Right lobe of liver (tissue), 6 donors: ENCODE data around the gene SHC2. TPM values are rescaled to one million over a fixed set of nuclear protein-coding genes. Genes with fewer than 3 reads are reported as not detected.

Experiments
- ATAC-seq, 4 donors: fragments of 200-7000 bp; cut with Tn5 transposase; one replicate each; pipeline ENCODE4 v1.9.1; 2020; ENCODE audit warnings: mild to moderate bottlenecking in 4 of 4, moderate library complexity in 4 of 4
- DNase-seq, 3 donors: peaks; one replicate each; pipeline ENCODE4 v3.0.0-alpha.2; 2020
- H3K27ac ChIP-seq, 3 donors: fragments of 200-600 bp; one replicate each; pipeline ENCODE4 v1.8.0; 2022
- H3K27me3 ChIP-seq, 2 donors: fragments of 200-600 bp; one replicate each; pipeline ENCODE4 v1.8.0; 2022
- H3K36me3 ChIP-seq, 4 donors: fragments of 200-600 bp; sonication (generic) in 1 of 4; one replicate each; pipeline versions ENCODE4 v1.5.1 to v1.8.0; 2017 to 2022; ENCODE audit warnings: control low read depth in 1 of 4
- H3K4me1 ChIP-seq, 4 donors: fragments of 200-600 bp; sonication (generic) in 1 of 4; one replicate each; pipeline versions ENCODE4 v1.5.1 to v1.8.0; 2017 to 2022; ENCODE audit warnings: control low read depth in 1 of 4
- H3K4me3 ChIP-seq, 3 donors: fragments of 200-600 bp; one replicate each; pipeline ENCODE4 v1.8.0; 2022
- H3K9me3 ChIP-seq, 4 donors: fragments of 200-600 bp; sonication (generic) in 1 of 4; one replicate each; pipeline versions ENCODE4 v1.5.1 to v1.8.0; 2017 to 2022; ENCODE audit warnings: control low read depth in 1 of 4
- POLR2A ChIP-seq: fragments of 450-650 bp; IDR thresholded peaks from one replicate; pipeline ENCODE4 v1.6.1; 2017; ENCODE audit warnings: antibody characterized with exemption, mild to moderate bottlenecking
- WGBS: methylation state at CpG from one replicate; pipeline ENCODE4 v1.1.6; 2018; ENCODE audit warnings: low coverage, low lambda C conversion rate; ENCODE audit not compliant: insufficient coverage; ENCODE audit errors: missing lambda C conversion rate; 5-methylcytosine and 5-hydroxymethylcytosine counted together
- intact Hi-C, 2 donors: fragments of 100-400 bp; cut with DNase I; formaldehyde crosslinking; loops; one replicate each; pipeline versions ENCODE4 v1.11.2 to v1.14.1; 2022
- total RNA-seq, 6 experiments: library from RNA; depleted of rRNA in 2 of 6; stranded (reverse); fragments of >200 nt in 2 of 6; fragmentation: NEBNext Ultra II Directional in 3 of 6; extraction: Animal tissue kit (Norgen Biotek cat#: 25700) in 3 of 6; gene quantifications; one replicate each; pipeline versions ENCODE4 v1.1.0 to v1.2.4, GENCODE V29; 2016 to 2023
- TF ChIP-seq, protein P1 (sequence below), 4 donors: fragments of 200-600 bp in 3 of 4; fragments of 450-650 bp in 1 of 4; IDR thresholded peaks; one replicate each; pipeline versions ENCODE4 v1.5.1 to v1.8.0; 2016 to 2022; ENCODE audit warnings: antibody characterized with exemption in 4 of 4, mild to moderate bottlenecking in 2 of 4
- donor health status: DM: no; HTN: yes; CAD: no.
- donor health status: DM: no; HTN: no; CAD: no.
- donor health status: DM: no; HTN: no; CAD: no.
- donor health status: DM: no; HTN: yes; CAD: no.
- donor health status: DM: no; HTN: yes; CAD: no.

Gene SHC2
- total RNA-seq, 6 experiments from 2014 or later = 48.4 to 69.9 (median 59.1) TPM

GRCh38 chr19:392375-392970 is 68.4 kb downstream of the SHC2 start:
- Histone ChIP-seq H3K27ac (no peak overlapping the region), H3K36me3 (no peaks in the 10 kb centered on the region), H3K9me3 (no peaks in the 10 kb centered on the region), H3K4me1 (no peaks in the 10 kb centered on the region), H3K4me3 (no peak overlapping the region), H3K27me3 (no peaks in the 10 kb centered on the region)
- ATAC-seq = peak in 1 of 4 donors; percentile 16
- 35% methylated on average over 8 of the region's 17 CpGs for WGBS
- intact Hi-C loops = no loop called here
- peak in 2 of 3 donors; percentile 9 to 44 for DNase-seq
- TF ChIP-seq POLR2A = no peak
- TF ChIP-seq, protein P1, sequence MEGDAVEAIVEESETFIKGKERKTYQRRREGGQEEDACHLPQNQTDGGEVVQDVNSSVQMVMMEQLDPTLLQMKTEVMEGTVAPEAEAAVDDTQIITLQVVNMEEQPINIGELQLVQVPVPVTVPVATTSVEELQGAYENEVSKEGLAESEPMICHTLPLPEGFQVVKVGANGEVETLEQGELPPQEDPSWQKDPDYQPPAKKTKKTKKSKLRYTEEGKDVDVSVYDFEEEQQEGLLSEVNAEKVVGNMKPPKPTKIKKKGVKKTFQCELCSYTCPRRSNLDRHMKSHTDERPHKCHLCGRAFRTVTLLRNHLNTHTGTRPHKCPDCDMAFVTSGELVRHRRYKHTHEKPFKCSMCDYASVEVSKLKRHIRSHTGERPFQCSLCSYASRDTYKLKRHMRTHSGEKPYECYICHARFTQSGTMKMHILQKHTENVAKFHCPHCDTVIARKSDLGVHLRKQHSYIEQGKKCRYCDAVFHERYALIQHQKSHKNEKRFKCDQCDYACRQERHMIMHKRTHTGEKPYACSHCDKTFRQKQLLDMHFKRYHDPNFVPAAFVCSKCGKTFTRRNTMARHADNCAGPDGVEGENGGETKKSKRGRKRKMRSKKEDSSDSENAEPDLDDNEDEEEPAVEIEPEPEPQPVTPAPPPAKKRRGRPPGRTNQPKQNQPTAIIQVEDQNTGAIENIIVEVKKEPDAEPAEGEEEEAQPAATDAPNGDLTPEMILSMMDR (IDR thresholded peaks at IDR 0.05) = no peak

DNA sequence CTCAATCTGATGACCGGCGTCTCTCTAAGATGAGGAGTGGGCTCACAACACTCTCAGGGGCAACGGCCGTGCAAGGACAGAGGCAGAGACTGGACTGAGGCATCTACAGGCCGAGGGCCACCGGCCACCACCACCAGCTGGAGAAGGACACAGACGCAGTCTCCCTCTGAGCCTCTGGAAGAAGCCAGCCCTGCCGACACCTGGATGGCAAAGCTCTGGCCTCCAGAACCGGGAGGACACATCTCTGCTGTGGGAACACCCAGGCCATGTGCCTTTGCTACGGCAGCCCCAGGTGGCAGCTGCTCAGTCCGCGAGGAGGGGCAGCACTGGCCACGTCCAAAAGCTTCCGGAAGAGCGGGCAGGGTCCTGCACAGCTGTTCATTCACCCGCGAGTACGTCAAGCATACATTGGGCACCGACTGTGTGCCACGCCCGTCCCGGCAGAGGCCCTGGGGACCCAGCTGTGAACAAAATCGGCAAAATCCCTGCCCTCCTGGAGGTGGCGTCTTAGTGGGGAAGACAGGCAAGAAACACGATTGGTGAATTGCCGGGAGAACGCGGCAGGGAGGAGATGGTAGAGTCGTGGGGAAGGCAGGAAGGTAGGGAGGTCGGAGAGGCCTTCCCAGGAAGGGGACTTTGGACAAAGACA is 69.0 kb downstream of the SHC2 start:
- no peak for TF ChIP-seq POLR2A
- TF ChIP-seq, protein P1 (IDR thresholded peaks at IDR 0.05) = no peak

GRCh38 chr19:391207-391557 is 69.7 kb downstream of the SHC2 start:
- intact Hi-C loops = no loop called here
- WGBS = 60% methylated on average over 1 of the region's 2 CpGs
- no peaks in the 10 kb centered on the region for H3K4me1 ChIP-seq
- no peak overlapping the region for H3K27ac ChIP-seq
- DNase-seq (no peak), ATAC-seq (no peak)
- H3K27me3 ChIP-seq = no peaks in the 10 kb centered on the region
- H3K9me3 ChIP-seq = no peaks in the 10 kb centered on the region
- H3K4me3 ChIP-seq = no peak overlapping the region
- no peaks in the 10 kb centered on the region for H3K36me3 ChIP-seq
- TF ChIP-seq, protein P1 (IDR thresholded peaks at IDR 0.05) = no peak
- TF ChIP-seq POLR2A = no peak

More for the DNA sequence above, 69.0 kb downstream of the SHC2 start:
- H3K4me1 ChIP-seq = no peaks in the 10 kb centered on the region
- H3K27ac ChIP-seq = no peak overlapping the region
- intact Hi-C loops = no loop called here
- ATAC-seq (peak in 1 of 4 donors; percentile 14), DNase-seq (peak in 1 of 3 donors; percentile 7)
- H3K36me3 ChIP-seq = no peaks in the 10 kb centered on the region
- H3K9me3 ChIP-seq = no peaks in the 10 kb centered on the region
- no peaks in the 10 kb centered on the region for H3K27me3 ChIP-seq
- H3K4me3 ChIP-seq = no peak overlapping the region
- 75% methylated on average over 19 of the region's 30 CpGs for WGBS

GRCh38 chr19:390386-391206 is 70.2 kb downstream of the SHC2 start:
- peak in 1 of 4 donors; percentile 41 for ATAC-seq
- intact Hi-C loops = no loop called here
- peak in 1 of 3 donors; percentile 31 for DNase-seq

More at GRCh38 chr19:390386-391206, 70.2 kb downstream of the SHC2 start:
- H3K27ac ChIP-seq = no peak overlapping the region
- no peaks in the 10 kb centered on the region for H3K27me3 ChIP-seq
- no peaks in the 10 kb centered on the region for H3K9me3 ChIP-seq
- WGBS = 94% methylated on average over 4 of the region's 30 CpGs
- no peaks in the 10 kb centered on the region for H3K4me1 ChIP-seq
- H3K36me3 ChIP-seq = no peaks in the 10 kb centered on the region
- TF ChIP-seq, protein P1 (IDR thresholded peaks at IDR 0.05) = no peak
- TF ChIP-seq POLR2A = no peak
- no peak overlapping the region for H3K4me3 ChIP-seq
